ENCODE data around the gene NRXN3. TPM values are rescaled to one million over a fixed set of nuclear protein-coding genes. Genes with fewer than 3 reads are reported as not detected.

Gene NRXN3
- total and polyA plus RNA-seq, 2 donors (not counting 1 experiment from before 2014, with no cell fraction given) = not detected

GRCh38 chr14:79375356-79375755 is 1205.2 kb downstream of the NRXN3 start:
- Histone ChIP-seq H3K27ac (ENCODE audit: low read length in 2 of 2) (no peak overlapping the region), H3K36me3 (replicated peaks in 1 of 2; ENCODE audit: control extremely low read depth in 1 of 2, control insufficient read depth in 1 of 2, extremely low read depth in 1 of 2, insufficient read depth in 2 of 2, low read length in 1 of 2) (no peaks in the 10 kb centered on the region), H3K27me3 (replicated peaks in 1 of 4; ENCODE audit: control extremely low read depth in 1 of 4, control insufficient read depth in 3 of 4, insufficient read depth in 4 of 4, low read length in 3 of 4) (no peaks in the 10 kb centered on the region), H3K4me3 (ENCODE audit: control extremely low read depth in 1 of 5, extremely low read depth in 1 of 5, insufficient read depth in 1 of 5, low read depth in 2 of 5, low read length in 4 of 5) (no peak overlapping the region), H3K4me2 (replicated peaks; ENCODE audit: low read depth, low read length, poor library complexity, severe bottlenecking) (no peak overlapping the region), H3K9me3 (ENCODE audit: control extremely low read depth in 1 of 3, control insufficient read depth in 2 of 3, insufficient read depth in 1 of 3, low read length in 2 of 3) (no peaks in the 10 kb centered on the region), H3K4me1 (ENCODE audit: control insufficient read depth in 2 of 2, insufficient read depth in 2 of 2, low read length in 2 of 2) (no peaks in the 10 kb centered on the region), H4K20me1 (ENCODE audit: control insufficient read depth, insufficient read depth, low read length, poor library complexity, severe bottlenecking) (no peaks in the 10 kb centered on the region), H2AFZ (ENCODE audit: insufficient read depth, low read depth, low read length, poor library complexity, severe bottlenecking) (no peak overlapping the region), H3K9ac (ENCODE audit: low read length) (no peak overlapping the region), H3K79me2 (ENCODE audit: control insufficient read depth, insufficient read depth, low read length) (no peaks in the 10 kb centered on the region)
- TF ChIP-seq CTCF (IDR thresholded peaks at IDR 0.05) (no peak), EZH2 (IDR thresholded peaks at IDR 0.05; ENCODE audit: borderline replicate concordance, insufficient read depth, low read depth, low read length, poor library complexity, severe bottlenecking) (no peak)
- intact Hi-C loops (cut with micrococcal nuclease) = no loop called here
- POLR2A ChIA-PET = no interaction called here
- Mint-ChIP-seq H3K27me3 (no peaks in the 10 kb centered on the region), H3K4me1 (no peaks in the 10 kb centered on the region), H3K4me3 (no peak overlapping the region), H3K27ac (no peak overlapping the region), H3K9me3 (ENCODE audit: insufficient read depth) (peaks cover 2% of the 10 kb centered on the region)
- CTCF ChIA-PET = no interaction called here
- WGBS (ENCODE audit: insufficient coverage) = 73% methylated on average over 6 of the region's 7 CpGs
- ATAC-seq (ENCODE audit: low read depth) (no peak), DNase-seq (no peak)

- TF ChIP-seq EZH2 (IDR thresholded peaks at IDR 0.05; ENCODE audit: borderline replicate concordance, insufficient read depth, low read depth, low read length, poor library complexity, severe bottlenecking) (no peak), CTCF (IDR thresholded peaks at IDR 0.05) (no peak)
These were observed 1206.4 kb downstream of the NRXN3 start for GRCh38 chr14:79376557-79376956.

More at GRCh38 chr14:79376557-79376956, 1206.4 kb downstream of the NRXN3 start:
- no peak overlapping the region for H3K4me2 ChIP-seq (replicated peaks; ENCODE audit: low read depth, low read length, poor library complexity, severe bottlenecking)
- no peak overlapping the region for H3K4me3 Mint-ChIP-seq
- peaks cover 2% of the 10 kb centered on the region for H3K9me3 Mint-ChIP-seq (ENCODE audit: insufficient read depth)
- no peak overlapping the region for H3K4me3 ChIP-seq (ENCODE audit: control extremely low read depth in 1 of 5, extremely low read depth in 1 of 5, insufficient read depth in 1 of 5, low read depth in 2 of 5, low read length in 4 of 5)
- DNase-seq = no peak
- H3K27ac ChIP-seq (ENCODE audit: low read length in 2 of 2) = no peak overlapping the region
- H3K9me3 ChIP-seq (ENCODE audit: control extremely low read depth in 1 of 3, control insufficient read depth in 2 of 3, insufficient read depth in 1 of 3, low read length in 2 of 3) = no peaks in the 10 kb centered on the region
- no peaks in the 10 kb centered on the region for H3K4me1 Mint-ChIP-seq
- ChIA-PET POLR2A (no interaction called here), CTCF (no interaction called here)
- H3K79me2 ChIP-seq (ENCODE audit: control insufficient read depth, insufficient read depth, low read length) = no peaks in the 10 kb centered on the region
- H3K27me3 Mint-ChIP-seq = no peaks in the 10 kb centered on the region
- no peak overlapping the region for H3K9ac ChIP-seq (ENCODE audit: low read length)
- H3K27ac Mint-ChIP-seq = no peak overlapping the region
- H3K27me3 ChIP-seq (replicated peaks in 1 of 4; ENCODE audit: control extremely low read depth in 1 of 4, control insufficient read depth in 3 of 4, insufficient read depth in 4 of 4, low read length in 3 of 4) = no peaks in the 10 kb centered on the region
- ATAC-seq (ENCODE audit: low read depth) = no peak
- intact Hi-C loops (cut with micrococcal nuclease) = no loop called here
- no CpG with 5 or more reads among the region's 1 CpG for WGBS (ENCODE audit: insufficient coverage)
- no peak overlapping the region for H2AFZ ChIP-seq (ENCODE audit: insufficient read depth, low read depth, low read length, poor library complexity, severe bottlenecking)
- H3K36me3 ChIP-seq (replicated peaks in 1 of 2; ENCODE audit: control extremely low read depth in 1 of 2, control insufficient read depth in 1 of 2, extremely low read depth in 1 of 2, insufficient read depth in 2 of 2, low read length in 1 of 2) = no peaks in the 10 kb centered on the region
- no peaks in the 10 kb centered on the region for H4K20me1 ChIP-seq (ENCODE audit: control insufficient read depth, insufficient read depth, low read length, poor library complexity, severe bottlenecking)
- H3K4me1 ChIP-seq (ENCODE audit: control insufficient read depth in 2 of 2, insufficient read depth in 2 of 2, low read length in 2 of 2) = no peaks in the 10 kb centered on the region
